Hematopoietic multipotent progenitor cell treated with erythropoietin and hydrocortisone succinate and interleukin-3 and kit ligand, for 8 days (in vitro differentiated cells): ENCODE results near the gene HECTD1.
"Not testable (repeated sequence)": the region's sequence is repeated elsewhere in the genome, so short reads cannot be mapped to it uniquely, and the experiment has no call there.

ENCODE experiments used
- DNase-seq: peaks from one replicate; pipeline ENCODE4 v3.0.0-alpha.2; 2015

The HECTD1 gene

DNA sequence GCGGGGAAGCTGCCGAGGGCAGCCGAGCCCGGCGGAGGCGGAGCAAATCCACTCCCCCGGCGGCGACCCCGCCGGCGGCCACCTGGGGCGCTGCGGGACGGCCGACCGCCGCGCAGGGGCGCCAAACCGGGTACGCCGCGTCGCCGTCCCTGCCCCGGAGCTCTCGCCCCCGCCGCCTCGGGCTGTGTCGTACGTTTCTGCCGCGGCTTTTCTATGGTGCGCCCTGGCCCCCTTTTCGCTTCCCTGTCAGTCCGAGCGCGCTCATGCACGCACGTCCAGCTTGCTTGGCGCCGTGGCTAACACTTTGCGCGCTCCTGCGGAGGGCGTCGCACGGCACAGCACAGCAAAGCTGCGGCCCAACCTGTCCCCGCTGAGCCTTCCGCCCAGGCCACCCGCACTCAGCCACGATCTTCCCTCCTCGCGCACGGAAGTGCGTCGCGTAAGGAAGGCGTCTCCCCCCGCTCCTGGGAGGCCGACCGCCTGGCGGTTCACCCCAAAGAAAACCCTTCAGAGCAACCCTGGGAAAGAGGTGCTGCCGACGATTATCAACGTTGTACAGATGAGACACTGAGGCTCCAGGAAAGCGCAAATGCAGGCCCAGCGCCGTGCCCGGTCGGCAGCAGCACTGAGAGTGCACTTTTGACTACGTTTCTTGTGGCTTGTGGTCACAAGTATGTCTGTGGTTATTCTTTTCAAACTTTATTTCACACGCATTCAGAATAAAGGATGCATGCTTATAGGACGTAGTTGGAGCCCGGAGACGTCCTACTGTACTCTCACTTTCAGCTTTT, at the start of gene HECTD1:
HECTD1 (minus strand) TSS at position 39 of the 791 bp plus-strand sequence. CDS start 1,857 bp downstream, outside the sequence.
- peak; percentile 95 for DNase-seq

DNA sequence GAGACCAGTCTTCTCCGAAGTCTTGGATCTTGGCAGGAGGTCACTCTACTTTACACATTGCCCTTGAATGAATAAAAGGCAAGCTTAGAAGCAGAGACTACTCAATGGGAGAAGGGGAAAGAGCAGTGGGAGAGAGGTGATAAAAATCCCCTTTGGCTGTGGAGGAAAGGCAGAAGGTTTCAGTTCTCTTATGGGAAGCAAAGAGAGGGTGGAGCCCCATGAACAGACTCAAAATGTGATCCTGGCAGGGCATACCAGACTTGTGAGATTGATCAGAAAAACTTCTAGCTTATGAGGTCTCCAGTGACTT, 49.6 kb upstream of the HECTD1 start:
- no peak for DNase-seq

DNA sequence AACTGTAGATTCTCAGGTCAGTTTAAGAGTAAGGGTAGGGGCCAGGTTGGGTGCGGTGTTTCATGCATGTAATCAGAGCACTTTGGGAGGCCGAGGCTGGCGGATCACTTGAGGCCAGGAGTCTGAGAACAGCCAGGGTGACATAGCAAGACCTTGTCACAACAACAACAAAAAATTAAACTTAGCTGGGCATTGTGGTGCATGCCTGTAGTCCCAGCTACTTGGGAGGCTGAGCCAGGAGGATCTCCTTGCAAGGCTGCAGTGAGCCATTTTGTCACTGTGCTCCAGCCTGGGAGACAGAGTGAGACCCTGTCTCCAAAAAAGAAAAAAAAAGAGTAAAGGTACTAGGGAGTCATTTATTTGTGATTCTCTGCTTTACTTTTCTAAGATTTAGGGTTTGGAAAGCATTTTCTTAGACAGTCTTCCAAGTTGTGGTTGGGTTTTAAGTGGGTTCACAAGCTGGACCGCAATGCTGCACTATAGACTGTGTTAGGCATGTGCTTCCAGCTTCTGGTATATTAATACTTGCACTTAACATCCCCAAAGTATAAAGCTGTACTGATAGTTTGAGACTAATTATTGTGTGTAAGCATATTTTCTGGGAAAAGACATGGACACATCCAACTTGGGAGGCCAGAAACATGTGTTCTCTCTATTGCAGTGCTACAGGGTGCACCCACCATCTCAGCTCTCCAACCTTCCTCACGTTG, 49.1 kb upstream of the HECTD1 start:
- DNase-seq: no peak

DNA sequence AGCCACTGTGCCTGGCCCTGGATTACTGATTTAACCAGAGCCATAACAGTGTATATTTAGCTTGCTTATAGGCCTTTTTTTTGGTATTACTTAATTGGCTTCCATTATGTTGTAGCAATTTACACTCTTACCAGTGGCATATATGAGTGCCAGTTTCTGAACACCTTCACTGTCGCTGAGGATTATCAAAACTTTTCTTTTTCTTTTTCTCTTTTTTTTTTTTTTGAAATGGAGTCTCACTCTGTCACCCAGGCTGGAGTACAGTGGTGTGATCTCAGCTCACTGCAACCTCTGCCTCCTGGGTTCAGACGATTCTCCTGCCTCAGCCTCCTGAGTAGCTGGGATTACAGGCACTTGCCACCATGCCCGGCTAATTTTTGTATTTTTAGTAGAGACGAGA, 48.3 kb upstream of the HECTD1 start:
- DNase-seq: not testable (repeated sequence)

DNA sequence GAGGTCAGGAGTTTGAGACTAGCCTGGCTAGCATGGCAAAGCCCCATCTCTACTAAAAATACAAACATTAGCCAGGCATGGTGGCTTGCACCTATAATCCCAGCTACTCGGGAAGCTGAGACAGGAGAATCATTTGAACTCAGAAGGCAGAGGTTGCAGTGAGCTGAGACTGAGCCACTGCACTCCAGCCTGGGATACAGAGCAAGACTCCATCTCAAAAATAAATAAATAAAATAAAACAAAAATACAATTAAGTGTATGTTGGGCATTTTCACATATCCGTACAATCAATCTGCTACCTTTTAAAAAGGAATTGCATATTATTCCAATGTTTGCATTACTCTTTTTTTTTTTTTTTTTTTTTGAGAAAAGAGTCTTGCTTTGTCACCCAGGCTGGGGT, 47.7 kb upstream of the HECTD1 start:
- no peak for DNase-seq

DNA sequence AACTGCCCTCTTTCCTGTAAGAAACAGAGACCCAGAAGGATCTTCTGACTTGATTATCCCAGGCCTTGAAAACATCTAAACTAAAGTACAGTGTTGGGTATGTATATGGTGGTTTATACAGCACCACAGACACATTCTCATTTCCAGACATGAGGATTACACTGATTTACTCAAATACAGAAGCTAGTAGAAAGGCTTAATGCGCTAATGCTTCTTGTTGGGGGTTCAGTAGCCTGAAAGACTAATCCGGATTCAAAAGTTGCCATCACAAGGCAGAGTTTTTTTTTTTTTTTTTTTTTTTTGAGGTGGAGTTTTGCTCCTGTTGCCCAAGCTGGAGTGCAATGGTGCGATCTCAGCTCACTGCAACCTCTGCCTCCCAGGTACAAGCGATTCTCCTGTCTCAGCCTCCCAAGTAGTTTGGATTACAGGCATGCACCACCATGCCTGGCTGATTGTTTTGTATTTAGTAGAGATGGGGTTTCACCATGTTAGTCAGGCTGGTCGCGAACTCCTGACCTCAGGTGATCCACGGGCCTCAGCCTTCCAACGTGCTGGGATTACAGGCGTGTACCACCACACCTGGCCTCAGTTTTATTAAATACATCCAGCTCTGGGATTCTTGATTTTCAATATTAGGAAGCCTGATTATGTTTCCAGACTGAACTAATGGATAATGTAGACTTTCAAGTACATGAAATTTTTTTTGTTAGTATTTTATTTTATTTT, 46.3 kb upstream of the HECTD1 start:
- DNase-seq: no peak

DNA sequence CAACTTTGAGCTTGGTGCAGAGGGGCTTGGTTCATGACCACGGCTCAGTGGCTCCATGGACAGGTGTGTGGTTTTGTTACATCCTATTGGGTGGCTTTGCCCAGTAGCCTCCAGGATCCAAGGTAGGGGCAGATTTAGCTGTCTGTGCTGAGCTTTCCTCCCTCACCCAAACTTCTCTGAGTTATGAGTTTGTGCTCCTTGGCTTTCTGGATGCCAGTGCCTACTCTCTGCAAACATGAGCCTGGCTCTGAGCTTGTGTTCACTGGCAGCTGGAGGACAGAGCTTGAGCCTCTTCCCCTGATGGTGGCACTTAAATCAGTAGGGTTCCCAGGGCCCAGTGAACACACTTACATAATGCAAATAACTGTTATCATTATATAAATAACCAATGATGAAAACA, 45.3 kb upstream of the HECTD1 start:
- DNase-seq: no peak

DNA sequence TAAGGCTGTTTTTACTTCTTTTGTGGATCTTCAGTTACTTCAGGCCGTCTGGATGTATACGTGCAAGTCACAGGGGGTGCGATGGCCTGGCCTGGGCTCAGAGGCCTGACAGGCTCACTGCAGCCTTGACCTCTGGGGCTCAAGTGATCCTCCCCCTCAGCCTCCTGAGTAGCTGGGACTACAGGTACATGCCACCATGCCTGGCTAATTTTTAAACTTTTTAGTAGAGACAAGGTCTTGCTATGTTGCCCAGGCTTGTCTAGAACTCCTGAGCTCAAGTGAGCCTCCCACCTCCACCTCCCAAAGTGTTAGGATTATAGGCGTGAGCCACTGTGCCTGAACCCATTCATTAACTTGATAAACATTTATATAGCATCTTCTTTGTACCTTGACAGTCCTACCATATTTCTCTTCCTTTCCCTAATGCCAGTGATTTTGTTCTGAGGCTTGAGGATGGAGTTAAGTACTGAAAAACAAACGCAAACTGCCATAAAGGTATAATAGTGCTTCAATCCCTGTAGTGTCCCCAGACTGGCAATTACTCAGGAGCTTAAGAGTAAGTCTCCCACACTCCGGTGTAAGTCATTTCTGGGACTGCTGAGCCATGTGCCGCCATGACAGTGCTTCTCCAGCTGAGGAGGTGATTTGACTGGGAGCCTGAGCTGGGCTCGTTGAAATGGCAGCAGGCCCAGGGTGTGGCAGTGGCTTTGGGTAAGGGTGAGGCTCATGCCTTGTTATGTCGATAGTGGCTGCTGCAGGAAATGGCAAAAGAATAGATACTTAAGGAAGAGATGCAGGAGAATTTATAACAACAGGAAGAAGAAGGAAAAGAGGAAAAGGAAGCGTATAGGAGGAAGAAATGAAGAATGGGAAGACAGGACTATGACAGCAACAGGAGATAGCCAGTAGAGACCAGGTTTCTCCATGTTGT, 43.7 kb upstream of the HECTD1 start:
- peak; percentile 80 for DNase-seq

DNA sequence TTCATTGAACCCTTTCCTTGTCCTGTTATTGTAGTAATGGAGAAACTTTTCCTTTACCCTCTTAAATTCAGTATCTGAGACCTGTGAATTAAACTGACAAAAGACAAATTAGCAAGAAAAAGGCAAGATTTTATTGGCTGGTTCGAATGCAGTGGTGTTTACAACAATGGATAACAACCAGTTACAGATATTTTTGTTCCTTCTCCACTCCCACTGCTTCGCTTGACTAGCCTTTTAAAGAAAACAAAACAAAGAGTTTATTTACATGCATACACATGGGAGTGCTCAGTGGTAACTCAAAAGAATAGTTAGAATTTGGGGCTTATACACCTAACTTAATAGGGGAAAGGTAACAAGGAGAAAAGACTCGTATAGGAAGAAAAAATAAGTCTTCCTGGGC, 37.0 kb upstream of the HECTD1 start:
- DNase-seq: no peak

DNA sequence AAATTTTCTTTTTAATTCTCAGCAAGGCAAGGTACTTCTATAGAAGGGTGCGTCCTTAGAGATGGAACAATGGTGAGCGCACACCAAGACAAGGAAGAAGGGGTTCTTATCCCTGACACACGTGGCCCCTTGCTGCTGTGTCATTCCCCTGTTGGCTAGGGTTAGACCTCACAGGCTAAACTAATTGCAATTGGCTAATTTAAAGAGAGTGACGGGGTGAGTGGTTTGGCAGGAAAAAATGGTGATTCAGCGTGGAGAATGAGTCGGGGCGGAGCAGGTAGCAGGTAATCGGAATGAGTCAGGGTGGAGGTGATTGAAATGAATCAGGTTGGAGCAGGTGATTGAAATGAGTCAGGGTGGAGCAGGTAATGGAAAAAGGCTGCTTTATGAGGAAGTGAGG, 36.3 kb upstream of the HECTD1 start:
- no peak for DNase-seq

DNA sequence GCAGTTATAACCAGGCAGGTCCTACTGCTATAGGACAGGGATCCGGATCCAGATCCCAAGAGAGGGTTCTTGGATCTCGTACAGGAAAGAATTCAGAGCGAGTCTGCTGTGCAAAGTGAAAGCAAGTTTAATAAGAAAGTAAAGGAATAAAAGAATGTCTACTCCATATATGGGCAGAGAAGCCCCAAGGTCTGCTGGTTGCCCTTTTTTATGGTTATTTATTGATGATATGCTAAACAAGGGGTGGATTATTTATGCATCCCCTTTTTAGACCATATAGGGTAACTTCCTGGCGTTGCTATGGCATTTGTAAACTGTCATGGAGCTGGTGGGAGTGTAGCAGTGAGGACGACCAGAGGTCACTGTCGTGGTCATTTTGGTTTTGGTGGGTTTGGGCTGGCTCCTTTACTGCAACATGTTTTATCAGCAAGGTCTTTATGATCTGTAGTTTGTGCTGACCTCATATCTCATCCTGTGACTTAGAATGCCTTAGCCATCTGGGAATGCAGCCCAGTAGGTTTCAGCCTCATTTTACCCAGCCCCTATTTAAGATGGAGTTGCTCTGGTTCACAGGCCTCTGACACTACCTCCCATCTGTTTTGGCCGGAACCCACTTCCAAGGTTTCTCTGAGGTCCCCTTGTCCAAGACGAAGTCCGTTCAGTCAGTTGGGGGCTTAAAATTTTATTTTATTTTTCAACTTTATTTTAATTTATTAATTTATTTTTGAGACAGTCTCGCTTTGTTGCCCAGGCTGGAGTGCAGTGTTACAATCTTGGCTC, 34.8 kb upstream of the HECTD1 start:
- DNase-seq: peak; percentile 36

DNA sequence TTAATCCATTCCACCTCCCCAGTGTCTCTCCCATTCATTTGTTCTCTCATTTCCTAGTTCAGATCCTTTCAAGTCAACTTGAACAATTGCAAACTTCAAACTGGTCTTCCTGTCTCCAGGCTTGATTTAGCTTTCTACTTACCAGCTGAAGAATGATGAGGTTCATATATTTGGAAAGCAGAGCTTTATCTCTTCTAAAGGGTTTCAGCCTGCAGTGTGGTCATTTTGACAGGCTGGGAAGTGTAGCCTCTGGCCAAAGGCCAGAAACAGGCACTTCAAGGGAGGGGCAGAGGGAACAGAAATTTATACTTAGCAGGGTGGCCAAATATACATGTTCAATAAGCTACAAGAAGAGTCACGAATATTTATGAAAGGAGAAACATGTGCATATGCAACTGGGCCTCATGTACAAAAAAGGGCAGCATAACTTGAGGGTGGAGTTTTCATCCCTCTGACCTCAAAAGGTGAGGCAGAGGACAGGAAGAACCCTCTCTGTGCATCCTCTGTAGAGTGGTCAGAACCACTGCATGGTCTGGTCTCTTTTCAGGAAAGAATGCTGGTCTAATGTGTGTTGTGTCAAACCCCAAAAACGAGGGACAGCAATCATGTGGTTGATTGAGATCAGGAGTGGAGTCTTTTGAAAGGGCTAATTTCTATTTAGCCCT, 34.0 kb upstream of the HECTD1 start:
- DNase-seq: peak; percentile 37

DNA sequence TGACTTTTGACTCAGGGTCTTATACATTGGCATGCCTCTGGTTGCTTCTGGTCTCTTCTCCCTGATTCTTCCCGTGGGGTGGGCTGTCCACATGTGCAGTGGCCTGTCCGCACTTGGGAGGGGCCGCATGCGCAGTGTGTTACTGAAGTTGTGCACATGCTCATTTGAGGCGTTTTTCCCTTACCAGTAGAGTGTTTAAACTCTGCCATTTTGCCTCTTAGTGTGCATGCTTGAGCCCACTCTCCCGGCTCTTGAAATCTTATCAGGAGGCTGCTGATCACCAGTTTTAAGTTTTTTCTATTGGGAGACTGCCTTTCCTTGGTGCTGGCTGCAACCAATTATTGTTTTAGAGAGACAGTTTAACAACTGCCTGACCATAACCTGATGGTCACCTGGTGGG, 32.1 kb upstream of the HECTD1 start:
- DNase-seq: no peak

DNA sequence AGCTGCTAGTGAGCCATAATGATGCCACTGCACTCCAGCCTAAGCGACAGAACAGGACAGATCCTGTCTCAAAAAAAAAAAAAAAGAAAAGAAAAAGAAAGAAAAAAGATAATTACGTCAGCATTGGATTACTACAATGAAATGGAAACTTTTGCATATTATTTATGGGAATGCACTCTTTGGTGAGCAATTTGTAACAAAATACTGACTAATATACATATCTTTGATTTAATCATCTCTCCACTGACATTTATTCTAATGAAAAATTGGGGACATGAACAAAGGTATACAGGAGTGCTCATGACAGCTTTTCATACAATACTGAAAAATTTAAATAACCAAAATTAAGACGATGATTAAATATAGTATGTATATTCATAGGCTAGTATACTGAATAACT, 27.9 kb upstream of the HECTD1 start:
- DNase-seq: no peak

DNA sequence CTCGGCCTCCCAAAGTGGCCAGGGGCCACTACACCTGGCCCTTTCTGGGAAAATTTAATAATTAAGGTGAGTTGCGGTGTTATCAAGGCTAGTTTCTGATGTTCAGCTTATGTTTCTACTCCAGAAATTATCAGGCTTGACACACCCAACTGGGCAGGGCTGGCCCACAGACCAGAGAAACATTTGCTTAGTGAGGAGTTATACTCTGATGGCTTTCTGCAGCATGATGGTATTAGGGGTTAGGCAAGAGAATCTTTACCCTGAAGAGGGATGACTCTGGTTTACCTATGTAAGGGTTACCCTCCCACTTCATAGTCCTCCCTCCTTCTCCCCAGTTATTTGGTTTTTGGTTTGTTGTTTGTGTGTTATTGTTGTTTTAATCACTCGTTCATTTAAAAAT, 24.5 kb upstream of the HECTD1 start:
- DNase-seq: peak; percentile 49

DNA sequence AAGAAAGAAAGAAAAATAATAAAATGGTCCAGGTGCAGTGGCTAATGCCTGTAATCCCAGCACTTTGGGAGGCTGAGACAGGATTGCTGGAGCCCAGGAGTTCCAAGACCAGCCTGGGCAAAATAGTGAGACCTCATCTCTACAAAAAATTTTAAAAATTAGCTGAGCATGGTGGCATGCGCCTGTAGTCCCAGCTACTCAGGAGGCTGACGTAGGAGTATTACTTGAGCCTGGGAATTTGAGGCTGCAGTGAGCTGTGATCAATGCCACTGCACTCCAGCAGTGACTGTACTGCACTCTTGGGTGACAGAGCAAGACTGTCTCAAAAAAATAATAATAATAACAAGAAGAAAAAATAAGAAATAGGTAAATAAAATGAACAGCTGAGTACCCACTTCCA, 23.7 kb upstream of the HECTD1 start:
- DNase-seq: not testable (repeated sequence)

DNA sequence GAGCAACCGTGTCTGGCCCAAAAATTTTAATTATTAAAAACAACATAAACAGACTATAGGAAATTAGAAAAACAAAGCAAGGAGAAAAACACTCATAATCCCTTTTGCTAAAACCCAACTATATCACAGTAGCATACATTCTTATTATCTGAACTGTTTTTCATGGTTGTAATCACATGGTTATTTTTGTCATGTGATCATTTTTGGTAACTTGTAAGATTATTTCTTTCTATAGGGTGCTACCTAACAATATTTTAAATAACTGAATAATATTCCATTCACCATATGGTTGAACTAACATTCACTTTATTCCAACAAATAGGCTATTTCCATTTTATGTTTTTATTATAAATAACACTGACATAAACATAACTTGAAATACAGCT, 23.0 kb upstream of the HECTD1 start:
- DNase-seq: no peak

DNA sequence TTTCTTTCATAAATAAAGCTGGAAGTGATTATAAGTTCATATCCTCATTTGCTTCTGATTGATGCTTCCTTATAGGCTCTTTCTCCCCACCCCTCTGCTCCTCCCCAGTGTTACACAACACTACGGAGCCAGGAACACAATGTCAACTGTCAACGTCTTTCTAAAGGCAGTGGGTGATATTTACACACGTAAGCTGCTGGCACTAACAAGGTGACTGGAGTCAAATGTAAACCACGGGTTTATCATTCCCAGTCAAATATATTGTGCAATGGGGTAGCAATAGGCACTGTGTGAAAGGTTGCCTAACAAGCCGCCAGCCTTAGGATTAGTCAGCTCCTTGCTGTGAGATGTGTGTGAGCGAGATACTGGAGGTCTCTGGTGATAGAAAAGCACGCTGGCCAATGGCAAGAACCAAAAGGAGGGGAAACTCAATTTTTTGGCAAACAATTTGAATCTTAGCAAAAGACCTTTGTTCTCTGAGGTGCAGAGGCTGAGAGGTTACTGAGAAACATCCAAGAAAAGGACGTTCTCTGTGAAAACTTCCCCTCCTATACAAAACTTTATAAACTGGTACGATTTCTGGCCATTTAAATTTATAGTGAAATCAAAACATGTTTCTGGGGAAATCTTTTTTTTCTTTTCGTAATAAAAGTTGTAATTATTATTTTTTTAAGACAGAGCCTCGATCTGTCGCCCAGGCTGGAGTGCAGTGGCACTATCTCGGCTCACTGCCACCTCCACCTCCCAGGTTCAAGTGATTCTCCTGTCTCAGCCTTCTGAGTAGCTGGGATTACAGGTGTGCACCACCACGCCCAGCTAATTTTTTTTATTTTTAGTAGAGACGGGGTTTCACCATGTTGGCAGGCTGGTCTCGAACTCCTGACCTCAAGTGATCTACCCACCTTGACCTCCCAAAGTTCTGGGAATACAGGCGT, 22.3 kb upstream of the HECTD1 start:
- DNase-seq: peak; percentile 93

DNA sequence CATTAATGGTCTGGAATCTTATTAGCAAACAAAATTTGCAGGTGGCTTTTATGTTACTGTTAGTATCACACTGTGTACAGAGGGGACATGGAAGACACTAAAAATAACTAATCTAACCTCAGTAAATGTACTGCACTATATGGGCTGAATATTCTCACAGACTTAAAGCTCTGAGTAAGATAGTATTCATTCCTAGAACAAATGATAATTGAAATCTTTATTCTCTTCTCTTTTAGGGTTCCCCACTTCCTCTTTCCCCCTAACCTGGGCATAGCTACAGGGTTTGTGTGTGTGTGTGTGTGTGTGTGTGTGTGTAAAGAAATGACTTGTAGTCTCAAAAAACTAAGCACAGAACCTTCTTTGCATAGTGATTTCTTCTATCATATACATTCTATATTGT, 21.4 kb upstream of the HECTD1 start:
- DNase-seq: no peak

DNA sequence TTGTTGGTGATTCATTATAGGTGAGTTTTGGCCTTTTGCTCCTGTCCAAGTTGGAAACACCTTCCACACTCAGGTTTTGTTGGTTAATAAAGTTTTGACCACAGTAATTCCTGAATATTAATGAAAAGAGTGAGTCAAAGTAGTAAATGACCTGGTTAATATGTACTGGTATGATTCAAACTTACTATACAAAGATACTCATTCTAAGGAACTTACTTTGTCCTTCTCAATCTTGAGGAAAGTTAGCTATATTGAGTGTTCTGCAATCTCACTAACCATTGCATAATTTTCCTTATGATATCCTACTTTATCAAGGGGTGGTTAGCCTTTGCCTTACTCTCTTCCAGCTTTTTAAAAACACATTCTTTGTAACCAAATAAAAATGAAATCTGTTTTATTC, 20.9 kb upstream of the HECTD1 start:
- no peak for DNase-seq
